ENCODE results near the gene FAM90A1.
"Not testable (repeated sequence)": the region's sequence is repeated elsewhere in the genome, so short reads cannot be mapped to it uniquely, and the experiment has no call there.

- TF ChIP-seq, protein P1, sequence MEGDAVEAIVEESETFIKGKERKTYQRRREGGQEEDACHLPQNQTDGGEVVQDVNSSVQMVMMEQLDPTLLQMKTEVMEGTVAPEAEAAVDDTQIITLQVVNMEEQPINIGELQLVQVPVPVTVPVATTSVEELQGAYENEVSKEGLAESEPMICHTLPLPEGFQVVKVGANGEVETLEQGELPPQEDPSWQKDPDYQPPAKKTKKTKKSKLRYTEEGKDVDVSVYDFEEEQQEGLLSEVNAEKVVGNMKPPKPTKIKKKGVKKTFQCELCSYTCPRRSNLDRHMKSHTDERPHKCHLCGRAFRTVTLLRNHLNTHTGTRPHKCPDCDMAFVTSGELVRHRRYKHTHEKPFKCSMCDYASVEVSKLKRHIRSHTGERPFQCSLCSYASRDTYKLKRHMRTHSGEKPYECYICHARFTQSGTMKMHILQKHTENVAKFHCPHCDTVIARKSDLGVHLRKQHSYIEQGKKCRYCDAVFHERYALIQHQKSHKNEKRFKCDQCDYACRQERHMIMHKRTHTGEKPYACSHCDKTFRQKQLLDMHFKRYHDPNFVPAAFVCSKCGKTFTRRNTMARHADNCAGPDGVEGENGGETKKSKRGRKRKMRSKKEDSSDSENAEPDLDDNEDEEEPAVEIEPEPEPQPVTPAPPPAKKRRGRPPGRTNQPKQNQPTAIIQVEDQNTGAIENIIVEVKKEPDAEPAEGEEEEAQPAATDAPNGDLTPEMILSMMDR (IDR thresholded peaks at IDR 0.05): not testable (repeated sequence)
- TF ChIP-seq POLR2A (IDR thresholded peaks at IDR 0.05); POLR2AphosphoS5 (IDR thresholded peaks at IDR 0.05; ENCODE audit: insufficient read depth in 1 of 2, low read depth in 1 of 2): not testable (repeated sequence)
These were observed 6.6 kb upstream of the FAM90A1 start for GRCh38 chr12:8233935-8234495.

All from vagina (tissue), 2 donors.